ENCODE measurements around the gene CECR2.
A peak's percentile ranks its signal among the peaks of the same experiment; 100 is the strongest.

CECR2 gene

GRCh38 chr22:17368554-17369438 is 464 bp upstream of the CECR2 start:
- DNase-seq: peak; percentile 8

GRCh38 chr22:17370026-17370765 is 936 bp downstream of the CECR2 start:
- DNase-seq: no peak

- DNase-seq: no peak
Measured at GRCh38 chr22:17370766-17371432, 1.6 kb downstream of the CECR2 start.

- DNase-seq: no peak
Measured at GRCh38 chr22:17371448-17371847, 2.2 kb downstream of the CECR2 start.

GRCh38 chr22:17373855-17374254 is 4.6 kb downstream of the CECR2 start:
- no peak for DNase-seq

GRCh38 chr22:17375914-17376614 is 6.8 kb downstream of the CECR2 start:
- DNase-seq: no peak

- no peak for DNase-seq
Measured at GRCh38 chr22:17376950-17377349, 7.7 kb downstream of the CECR2 start.

GRCh38 chr22:17379944-17380343 is 10.7 kb downstream of the CECR2 start:
- no peak for DNase-seq

- no peak for DNase-seq
Measured at GRCh38 chr22:17380359-17381087, 11.3 kb downstream of the CECR2 start.

- DNase-seq: no peak
Measured at GRCh38 chr22:17381192-17381913, 12.1 kb downstream of the CECR2 start.

GRCh38 chr22:17384612-17385330 is 15.5 kb downstream of the CECR2 start:
- no peak for DNase-seq

GRCh38 chr22:17387356-17387755 is 18.1 kb downstream of the CECR2 start:
- no peak for DNase-seq

GRCh38 chr22:17388235-17388634 is 19.0 kb downstream of the CECR2 start:
- DNase-seq: no peak

GRCh38 chr22:17390087-17390486 is 20.8 kb downstream of the CECR2 start:
- no peak for DNase-seq

GRCh38 chr22:17396516-17396915 is 27.3 kb downstream of the CECR2 start:
- no peak for DNase-seq

GRCh38 chr22:17397756-17398547 is 28.7 kb downstream of the CECR2 start:
- DNase-seq: no peak

- no peak for DNase-seq
Measured at GRCh38 chr22:17400305-17400704, 31.0 kb downstream of the CECR2 start.

- no peak for DNase-seq
Measured at GRCh38 chr22:17401728-17402127, 32.5 kb downstream of the CECR2 start.

- no peak for DNase-seq
Measured at GRCh38 chr22:17402293-17402692, 33.0 kb downstream of the CECR2 start.

- DNase-seq: no peak
Measured at GRCh38 chr22:17403906-17404305, 34.6 kb downstream of the CECR2 start.
